Ecto neural progenitor cell (in vitro differentiated cells): ENCODE measurements around the gene NAA16.
"Not testable (repeated sequence)": the region's sequence is repeated elsewhere in the genome, so short reads cannot be mapped to it uniquely, and the experiment has no call there.

Experiments used
- DNase-seq: peaks from one replicate; pipeline ENCODE4 v3.0.0-alpha.2; 2018; ENCODE audit warnings: low spot score

The NAA16 gene

DNA sequence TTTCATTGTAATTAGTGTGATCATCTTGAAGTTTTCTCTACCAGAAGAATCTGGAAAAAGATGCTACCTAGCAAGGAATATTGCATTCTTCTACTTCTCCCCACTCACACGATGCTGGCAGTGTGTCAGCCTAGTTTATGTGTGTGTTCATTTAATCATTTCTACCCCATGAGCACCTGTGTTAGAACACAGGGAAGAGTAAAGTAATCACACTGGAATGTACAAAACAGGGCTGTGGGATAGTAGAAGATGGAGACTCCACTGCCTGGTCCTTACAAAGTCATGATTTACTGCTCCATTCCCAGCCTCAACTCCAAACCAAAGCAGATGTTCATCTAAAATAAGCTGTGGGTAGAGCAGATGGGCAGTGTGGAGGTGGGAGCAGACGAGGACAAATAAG is 98.5 kb downstream of the NAA16 start:
- DNase-seq, result no peak

DNA sequence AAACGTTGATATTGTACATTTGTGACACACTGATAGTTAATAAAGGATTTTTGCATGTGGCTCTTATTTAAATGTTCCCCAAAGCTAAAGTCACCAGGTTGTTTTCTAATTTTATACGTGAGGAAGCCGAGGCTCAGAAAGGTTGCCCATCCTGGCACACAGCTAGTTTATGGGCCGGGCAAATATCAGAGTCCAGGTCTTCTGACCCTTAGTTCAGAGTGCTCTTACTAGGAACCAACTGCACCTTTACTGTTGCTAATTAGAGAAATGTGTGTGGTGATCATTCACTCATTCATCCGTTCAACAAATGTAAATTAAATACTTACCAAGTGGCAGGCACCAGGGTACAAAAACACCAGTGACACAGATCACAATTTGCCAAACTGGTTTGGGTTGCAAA is 100.0 kb downstream of the NAA16 start:
- DNase-seq, result no peak

DNA sequence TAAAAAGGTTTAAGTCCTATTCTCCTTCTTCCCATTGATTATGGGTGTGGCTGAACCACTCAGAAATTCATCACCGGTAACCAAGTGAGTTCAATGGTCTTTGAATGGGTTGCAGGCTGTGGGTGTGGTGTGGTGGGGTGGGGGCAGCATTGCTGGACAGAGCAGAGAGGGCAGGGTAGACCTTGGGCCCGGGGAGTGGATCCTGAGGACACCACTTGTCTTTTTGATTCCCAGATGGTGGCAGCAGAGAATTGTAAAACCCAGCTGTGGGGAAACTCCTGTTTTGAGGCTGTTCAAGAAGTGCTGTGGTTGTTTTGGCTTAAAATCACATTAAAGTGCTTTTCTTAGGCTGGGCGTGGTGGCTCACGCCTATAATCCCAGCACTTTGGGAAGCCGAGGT is 100.5 kb downstream of the NAA16 start:
- DNase-seq, result peak; percentile 57

DNA sequence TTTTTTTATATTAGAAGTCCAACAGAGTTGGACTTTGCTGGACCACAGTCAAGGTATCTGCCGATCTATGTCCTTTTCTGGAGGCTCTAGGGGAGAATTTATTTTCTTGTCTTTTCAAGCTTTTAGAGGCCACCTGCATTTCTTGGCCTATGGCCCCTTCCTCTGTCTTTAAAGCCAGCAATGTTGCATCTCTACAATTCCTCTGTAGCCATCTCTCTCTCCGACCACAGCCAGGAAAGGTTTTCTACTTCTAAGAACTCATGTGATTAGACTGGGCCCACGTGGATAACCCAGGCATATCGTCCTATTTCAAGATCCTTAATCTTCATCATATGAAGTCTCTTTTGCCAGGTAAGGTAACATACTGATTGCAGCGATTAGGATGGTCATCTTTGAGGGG is 102.8 kb downstream of the NAA16 start:
- no peak for DNase-seq

DNA sequence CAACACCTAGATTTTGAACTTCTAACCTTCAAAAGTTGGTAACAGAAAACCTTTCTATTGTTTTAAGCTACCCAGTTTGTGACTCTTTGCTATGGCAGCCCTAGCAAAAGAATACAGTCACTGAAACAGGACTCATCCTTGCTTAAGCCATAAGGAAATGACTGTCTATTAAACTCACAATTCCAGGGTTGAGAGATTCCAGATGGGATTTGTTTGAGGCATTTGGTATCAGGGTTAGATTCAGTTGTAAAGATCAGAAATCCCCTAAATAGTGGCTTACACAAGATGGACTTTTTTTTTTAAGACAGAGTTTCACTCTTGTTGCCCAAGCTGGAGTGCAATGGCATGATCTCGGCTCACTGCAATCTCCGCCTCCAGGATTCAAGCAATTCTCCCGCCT is 105.2 kb downstream of the NAA16 start:
- DNase-seq, result no peak

DNA sequence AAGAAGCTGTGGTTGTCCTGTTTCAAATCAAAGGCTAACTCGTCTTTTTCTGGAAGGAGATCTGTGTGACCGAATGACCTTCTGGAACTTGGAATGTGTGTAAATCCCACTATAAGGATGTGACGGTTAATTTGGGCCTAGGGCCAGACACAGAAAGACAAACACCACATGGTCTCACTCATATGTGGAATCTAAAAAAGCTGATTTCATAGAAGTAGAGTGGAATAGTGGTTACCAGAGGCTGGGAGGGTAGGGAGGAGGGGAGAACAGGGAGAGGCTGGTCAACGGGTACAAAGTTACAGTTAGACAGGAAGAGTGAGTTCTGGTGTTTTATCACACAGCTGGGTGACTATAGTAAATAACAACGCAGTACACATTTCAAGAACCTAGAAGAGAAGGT is 107.0 kb downstream of the NAA16 start:
- no peak for DNase-seq

DNA sequence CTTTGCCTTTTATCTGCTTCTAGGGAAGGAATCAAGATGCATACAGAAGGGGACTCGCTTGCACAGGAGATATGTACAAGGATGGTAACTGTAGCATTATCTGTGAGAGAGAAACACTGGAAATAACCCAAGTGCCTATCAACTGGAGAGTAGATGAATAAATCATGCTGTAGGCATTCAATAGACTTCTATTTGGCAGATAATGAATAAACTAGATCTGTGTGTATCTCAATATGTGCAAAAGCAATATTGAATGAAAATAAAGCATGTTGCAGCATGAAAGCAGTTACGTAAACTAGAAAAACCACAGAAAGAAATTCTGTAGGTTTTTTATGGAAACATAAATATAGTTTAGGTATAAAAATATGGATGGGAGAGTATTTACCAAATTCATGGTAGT is 107.7 kb downstream of the NAA16 start:
- no peak for DNase-seq

DNA sequence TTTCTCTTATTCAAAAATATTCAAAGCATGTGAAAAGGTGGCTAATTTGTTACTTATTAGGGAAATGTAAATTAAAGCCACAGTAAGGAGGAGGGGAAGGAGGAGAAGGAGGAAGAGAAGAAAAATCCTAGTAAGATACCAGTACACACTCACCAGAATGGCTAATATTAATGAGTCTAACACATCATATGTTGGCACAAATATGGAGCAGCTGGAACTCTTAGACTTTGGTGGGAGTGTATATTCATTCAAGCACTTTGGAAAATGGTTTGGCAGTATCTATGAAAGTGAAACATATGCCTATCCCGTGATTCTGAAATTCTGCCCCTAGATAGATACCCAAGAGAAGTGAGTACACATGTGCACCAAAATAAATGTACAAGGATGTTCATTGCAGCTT is 108.1 kb downstream of the NAA16 start:
- DNase-seq, result no peak

DNA sequence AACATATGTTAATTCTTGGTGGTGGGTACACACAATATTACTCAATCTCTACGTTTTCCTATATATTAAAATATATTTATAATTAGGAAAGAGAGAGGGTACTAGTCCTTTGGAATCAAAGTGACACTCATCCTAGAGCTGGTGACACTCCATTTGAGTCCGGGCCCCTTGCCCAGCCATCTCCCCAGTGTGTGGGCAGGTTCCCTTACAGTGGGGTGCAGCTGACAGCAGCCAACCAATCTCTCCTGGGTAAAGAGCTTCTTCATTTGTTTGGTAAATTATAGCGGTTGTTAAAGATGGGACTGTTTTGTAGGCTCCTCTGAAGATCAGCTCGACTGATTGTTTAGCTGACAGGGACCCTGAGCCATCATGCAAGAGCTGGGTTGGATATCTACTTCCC is 109.1 kb downstream of the NAA16 start:
- no peak for DNase-seq

DNA sequence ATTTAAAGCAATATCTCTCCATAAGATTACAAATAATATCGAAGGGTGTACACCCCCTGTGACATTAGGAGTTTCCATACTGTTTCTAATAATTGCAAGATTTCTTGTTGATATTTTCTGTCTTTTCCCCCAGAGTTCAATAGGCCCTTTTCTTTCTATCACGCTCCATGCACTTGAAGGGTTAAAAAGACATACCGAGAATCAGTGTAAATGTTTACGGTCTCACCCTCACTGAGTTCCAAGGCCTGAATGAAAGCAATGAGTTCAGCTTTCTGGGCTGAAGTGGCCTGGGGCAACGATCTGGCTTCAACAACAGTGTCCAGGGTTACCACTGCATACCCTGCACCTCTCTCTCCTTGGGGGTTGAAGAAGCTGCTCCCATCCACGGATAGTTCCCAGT is 110.3 kb downstream of the NAA16 start:
- DNase-seq, result not testable (repeated sequence)

DNA sequence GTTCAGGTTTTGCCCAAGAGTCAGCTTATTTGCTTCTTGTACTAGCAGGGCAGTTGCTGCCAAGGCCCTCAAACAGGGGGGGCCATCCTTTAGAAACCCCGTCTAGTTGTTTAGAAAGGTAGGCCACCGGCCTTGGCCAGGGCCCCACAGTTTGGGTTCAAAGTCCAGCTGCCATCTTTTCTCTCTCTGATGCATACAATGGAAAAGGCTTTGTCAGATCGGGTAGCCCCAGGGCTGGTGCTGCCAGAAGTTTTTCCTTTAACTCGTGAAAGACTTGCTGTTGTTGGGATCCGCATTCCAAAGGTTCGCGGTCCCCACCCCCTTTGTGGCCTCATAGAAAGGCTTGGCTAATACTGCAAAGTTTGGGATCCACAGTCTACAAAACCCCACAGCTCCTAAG is 110.9 kb downstream of the NAA16 start:
- not testable (repeated sequence) for DNase-seq

DNA sequence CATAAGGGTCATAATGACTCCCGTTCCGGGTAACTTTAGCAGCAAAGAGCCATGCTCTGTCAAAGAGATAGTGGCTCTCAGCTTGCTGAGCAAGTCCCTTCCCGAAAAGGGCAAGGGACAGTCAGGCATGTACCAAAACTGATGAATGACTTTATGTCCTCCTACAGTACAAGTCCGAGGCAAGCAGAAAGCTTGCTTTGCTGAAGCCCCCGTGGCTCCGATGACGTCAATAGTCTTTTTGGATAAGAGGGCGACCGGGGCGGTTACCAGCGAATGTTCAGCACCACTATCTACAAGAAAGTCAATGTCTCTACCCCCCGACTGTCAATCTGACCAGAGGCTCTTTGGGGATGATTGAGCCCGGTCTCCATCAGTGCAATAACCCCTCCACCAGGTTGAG is 112.2 kb downstream of the NAA16 start:
- DNase-seq, result not testable (repeated sequence)

DNA sequence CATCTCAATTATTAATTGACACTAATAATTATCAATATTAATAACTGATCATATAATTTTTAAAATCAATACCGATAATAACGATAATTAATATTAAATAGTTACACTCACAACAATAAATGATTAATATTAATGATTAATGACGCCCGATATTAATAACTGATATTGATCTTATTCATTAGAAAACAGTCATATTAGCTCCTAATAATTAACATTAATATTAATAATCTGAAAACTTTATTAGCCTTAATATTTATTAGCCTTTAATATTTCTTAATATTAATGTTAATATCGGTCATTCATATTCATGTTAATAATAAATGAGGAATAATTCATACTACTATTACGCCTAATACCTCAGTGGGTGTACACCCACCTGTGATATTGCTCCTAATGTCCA is 113.6 kb downstream of the NAA16 start:
- not testable (repeated sequence) for DNase-seq

DNA sequence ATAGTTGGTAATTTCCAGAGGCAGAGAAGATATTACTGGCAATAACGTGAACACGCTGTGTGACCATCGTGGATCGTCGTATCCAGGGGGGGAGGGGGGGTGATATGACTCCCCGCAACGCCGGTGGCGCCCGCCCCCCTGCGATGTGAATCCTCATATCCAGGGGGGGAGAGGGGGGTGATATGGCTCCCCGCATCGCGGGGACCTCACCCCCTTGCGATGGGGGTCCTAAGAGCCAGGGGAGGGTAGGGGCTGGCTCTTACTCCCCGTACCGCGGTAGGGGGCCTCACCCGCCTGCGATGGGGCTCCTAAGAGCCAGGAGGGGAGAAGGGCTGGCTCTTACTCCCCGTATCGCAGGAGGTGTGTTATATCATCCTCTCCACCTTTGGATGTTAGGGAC is 115.0 kb downstream of the NAA16 start:
- DNase-seq, result no peak
